AG08396 (cell line): ENCODE data around the gene WNK1.
A peak's percentile ranks its signal among the peaks of the same experiment; 100 is the strongest.
"Not testable (repeated sequence)": the region's sequence is repeated elsewhere in the genome, so short reads cannot be mapped to it uniquely, and the experiment has no call there.

Experiments
- DNase-seq: peaks from one replicate; pipeline ENCODE4 v3.0.0; 2012; ENCODE audit warnings: low spot score, mixed read lengths

WNK1 gene

DNA sequence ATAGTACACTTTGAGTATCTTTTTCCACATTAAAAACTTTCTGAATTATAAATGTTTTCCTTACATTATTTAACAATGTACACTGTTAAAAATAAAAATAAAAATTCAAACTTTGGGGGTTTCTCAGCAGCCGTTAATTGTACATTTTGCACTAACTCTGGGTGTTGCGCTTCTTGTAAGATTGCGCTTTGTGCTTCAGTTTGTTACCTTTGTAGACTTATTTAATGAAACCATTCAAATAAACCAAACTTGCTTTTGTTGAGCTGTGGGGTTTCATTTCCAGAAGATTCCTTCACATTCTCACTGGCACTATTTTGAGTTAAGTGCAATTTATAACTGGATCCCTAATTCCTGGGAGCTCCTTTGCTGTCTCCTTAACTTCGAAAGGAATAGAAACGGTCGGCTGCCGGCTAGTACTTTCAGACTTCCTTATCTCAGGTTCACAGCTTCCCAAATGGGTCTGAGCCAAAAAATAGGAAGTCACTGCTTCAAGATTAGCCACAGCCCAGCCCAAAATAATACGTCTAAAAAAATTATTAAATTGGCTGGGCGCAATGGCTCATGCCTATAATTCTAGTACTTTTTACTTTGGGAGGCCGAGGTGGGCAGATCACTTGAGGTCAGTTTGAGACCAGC, 158.9 kb downstream of the WNK1 start:
- DNase-seq, result no peak

GRCh38 chr12:912466-913235, 160.3 kb downstream of the WNK1 start:
- DNase-seq, result no peak

- DNase-seq, result peak; percentile 54
Observed at GRCh38 chr12:913919-914698, 161.7 kb downstream of the WNK1 start.

DNA sequence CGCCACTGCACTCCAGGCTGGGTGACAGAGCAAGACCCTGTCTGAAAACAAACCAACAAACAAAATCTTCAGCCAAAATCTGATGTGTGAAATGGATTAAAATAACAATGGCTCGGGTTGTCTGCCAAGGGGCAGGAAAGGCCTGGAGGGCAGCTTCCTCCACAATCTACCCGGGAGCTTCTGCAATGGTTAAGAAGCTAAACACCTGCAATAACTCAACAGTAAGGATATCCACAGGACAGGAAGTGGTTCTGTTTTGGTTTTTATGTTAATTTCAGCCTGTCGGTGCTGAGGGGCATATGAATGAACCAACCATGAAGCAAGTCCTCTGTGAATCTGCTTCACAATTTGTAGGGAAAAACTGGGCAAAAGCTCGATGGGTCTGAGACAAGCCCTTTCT, 162.7 kb downstream of the WNK1 start:
- no peak for DNase-seq

DNA sequence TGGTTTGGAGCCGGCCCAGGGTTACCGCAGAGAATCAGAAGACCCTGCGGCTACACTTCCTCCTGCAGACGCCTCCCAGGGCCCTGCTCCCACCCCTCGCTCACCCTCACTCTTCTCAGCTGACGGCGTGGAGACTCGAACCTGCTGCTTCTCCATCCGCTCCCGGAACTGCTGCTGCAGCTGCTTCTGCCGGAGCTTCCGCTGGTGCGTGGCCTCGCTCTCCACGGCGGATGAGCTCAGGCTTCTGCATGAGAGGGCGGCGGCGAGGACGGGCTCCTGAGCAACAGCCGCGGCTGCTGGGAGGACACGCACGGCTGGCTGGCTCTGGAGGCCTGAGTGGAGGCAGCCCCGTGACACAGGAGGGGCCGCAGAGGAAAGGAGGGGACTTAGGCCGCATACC, 163.9 kb downstream of the WNK1 start:
- DNase-seq, result no peak

GRCh38 chr12:916712-917445, 164.5 kb downstream of the WNK1 start:
- DNase-seq, result no peak

DNA sequence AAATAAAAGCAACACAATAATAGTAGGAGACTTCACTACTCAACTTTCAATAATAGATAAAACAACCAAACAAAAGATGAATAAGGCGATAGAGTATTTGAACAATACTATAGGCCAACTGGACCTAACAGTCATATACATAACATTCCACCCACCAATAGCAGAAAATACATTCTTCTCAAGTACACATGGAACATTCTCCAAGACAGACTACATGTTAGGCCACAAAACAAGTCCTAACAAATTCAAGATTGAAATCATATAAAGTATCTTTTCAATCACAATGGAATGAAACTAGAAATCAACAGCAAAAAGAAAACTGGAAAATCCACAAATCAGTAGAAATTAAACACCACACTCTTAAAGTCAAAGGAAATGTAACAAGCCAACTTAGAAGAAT, 168.3 kb downstream of the WNK1 start:
- no peak for DNase-seq

GRCh38 chr12:922285-922684, 169.9 kb downstream of the WNK1 start:
- no peak for DNase-seq

DNA sequence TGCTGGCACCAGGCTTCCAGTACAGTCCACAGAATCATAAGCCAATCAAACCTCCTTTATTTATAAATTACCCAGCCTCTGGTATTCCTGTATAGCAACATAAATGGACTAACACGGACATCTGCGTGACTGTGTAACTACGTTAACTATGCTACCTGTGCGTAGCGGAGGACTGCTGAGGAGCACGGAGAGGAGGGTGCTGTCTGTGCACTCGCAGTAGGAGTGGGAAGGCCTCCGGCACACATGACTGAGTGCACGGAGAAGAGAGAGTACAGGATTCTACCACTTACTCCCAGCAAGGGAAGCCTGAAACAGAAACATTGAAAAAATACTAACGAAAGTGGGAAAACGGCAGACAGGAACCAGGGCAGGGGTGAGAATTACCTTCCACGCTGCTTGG, 174.3 kb downstream of the WNK1 start:
- DNase-seq, result no peak

DNA sequence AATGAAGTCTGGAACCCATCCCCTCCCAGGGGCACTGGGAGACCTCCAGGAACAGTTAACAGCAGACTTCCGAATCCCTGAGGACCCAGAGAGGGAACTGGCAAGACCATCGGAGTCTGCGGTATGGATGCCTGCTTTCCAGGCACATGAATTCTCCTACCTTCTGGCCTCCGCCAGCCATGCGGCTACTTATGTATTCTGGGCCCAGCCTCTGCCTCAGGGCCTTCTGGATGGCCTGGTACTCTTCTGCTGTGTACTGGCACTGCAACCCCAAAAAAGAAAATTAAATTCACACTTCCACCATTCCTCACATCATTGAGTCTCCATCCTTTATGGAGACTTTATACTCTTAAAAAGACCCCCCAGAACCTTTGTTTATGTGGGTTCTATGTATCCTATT, 178.7 kb downstream of the WNK1 start:
- DNase-seq, result no peak

DNA sequence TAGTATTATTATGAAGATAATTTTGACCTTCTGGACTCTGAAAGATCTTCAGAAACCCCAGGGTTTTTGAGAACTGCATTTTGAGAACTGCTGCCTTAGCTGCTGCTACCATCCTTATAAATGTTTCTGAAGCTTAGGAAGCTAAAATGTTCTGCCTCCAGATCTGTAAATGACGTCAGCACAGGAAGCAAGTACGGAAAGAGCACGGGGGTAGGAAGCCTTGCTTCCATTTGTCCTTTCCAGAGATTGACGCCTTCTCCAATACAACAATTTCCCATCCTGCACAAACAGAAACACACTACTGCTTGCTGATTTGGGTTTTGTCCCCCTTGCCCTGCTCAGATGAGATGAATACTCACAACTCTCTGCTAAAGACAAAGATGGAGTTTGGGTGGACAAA, 179.2 kb downstream of the WNK1 start:
- DNase-seq, result no peak

GRCh38 chr12:935891-936290, 183.5 kb downstream of the WNK1 start:
- DNase-seq, result not testable (repeated sequence)

- DNase-seq, result no peak
Observed at GRCh38 chr12:936377-937345, 184.3 kb downstream of the WNK1 start.

DNA sequence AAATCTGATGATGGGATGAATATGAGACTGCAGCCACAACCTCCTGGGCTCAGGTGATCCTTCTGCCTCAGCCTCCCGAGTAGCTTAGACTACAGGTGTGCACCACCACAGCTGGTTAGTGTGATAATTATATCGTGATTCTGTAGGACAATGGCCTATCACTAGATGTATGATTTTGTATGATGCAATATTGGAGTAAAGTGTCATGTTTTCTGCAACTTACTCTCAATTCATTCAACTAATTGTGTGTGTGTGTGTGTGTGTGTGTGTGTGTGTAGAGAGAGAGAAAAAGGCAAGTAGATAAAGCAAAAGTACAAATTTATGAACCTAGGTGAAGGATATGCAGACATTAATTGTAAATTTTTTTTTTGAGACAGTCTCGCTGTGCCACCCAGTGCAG, 186.4 kb downstream of the WNK1 start:
- no peak for DNase-seq

- DNase-seq, result no peak
Observed at GRCh38 chr12:943051-943450, 190.7 kb downstream of the WNK1 start.

DNA sequence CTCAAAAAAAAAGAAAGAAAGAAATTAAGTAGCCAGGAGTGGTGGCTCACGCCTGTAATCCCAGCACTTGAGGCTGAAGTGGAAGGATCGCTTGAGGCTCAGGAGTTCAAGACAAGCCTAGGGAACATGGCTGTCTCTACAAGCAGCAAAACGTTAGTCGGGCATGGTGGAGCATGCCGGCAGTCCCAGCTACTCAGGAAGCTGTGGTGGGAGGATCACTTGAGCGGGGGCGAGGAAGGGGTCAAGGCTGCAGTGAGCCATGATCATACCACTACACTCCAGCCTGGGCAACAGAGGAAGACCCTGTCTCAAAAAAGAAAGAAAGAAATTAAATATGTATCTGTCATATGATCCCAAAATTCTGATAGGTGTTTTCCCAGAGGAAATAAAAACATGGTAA, 191.8 kb downstream of the WNK1 start:
- no peak for DNase-seq

- no peak for DNase-seq
Observed at GRCh38 chr12:946212-946611, 193.8 kb downstream of the WNK1 start.

- DNase-seq, result no peak
Observed at GRCh38 chr12:946631-947030, 194.3 kb downstream of the WNK1 start.

- no peak for DNase-seq
Observed at GRCh38 chr12:948238-948637, 195.9 kb downstream of the WNK1 start.

GRCh38 chr12:949453-950191, 197.2 kb downstream of the WNK1 start, which contains the start of gene RAD52:
RAD52 (minus strand) TSS chr12:949694; CDS start chr12:933058, 16,636 bp downstream.
- peak; percentile 95 for DNase-seq
